SHP77 treated with DMSO at 0.1 percent for 48 hours (cell line): ENCODE results near the gene SLAMF1.

Experiments
- DNase-seq: peaks from one replicate; lab custom pipeline; 2025; lab: John Stamatoyannopoulos, UW

The SLAMF1 gene

GRCh38 chr1:160623227-160623633, 23.6 kb downstream of the SLAMF1 start:
- no peak for DNase-seq

GRCh38 chr1:160622501-160623226, 24.2 kb downstream of the SLAMF1 start:
- DNase-seq: no peak

- DNase-seq: no peak
Observed at GRCh38 chr1:160621633-160622413, 25.0 kb downstream of the SLAMF1 start.

- DNase-seq: no peak
Observed at GRCh38 chr1:160620942-160621632, 25.8 kb downstream of the SLAMF1 start.

- no peak for DNase-seq
Observed at GRCh38 chr1:160619742-160620277, 27.0 kb downstream of the SLAMF1 start.

- DNase-seq: no peak
Observed at GRCh38 chr1:160618763-160619274, 28.0 kb downstream of the SLAMF1 start.

GRCh38 chr1:160618327-160618726, 28.5 kb downstream of the SLAMF1 start:
- DNase-seq: no peak

GRCh38 chr1:160615660-160616059, 31.2 kb downstream of the SLAMF1 start:
- DNase-seq: no peak

- DNase-seq: no peak
Observed at GRCh38 chr1:160614410-160614809, 32.4 kb downstream of the SLAMF1 start.

GRCh38 chr1:160612613-160613218, 34.1 kb downstream of the SLAMF1 start:
- DNase-seq: no peak

- no peak for DNase-seq
Observed at GRCh38 chr1:160610569-160611242, 36.1 kb downstream of the SLAMF1 start.

- DNase-seq: no peak
Observed at GRCh38 chr1:160608941-160609340, 37.9 kb downstream of the SLAMF1 start.

GRCh38 chr1:160608514-160608913, 38.3 kb downstream of the SLAMF1 start:
- no peak for DNase-seq

GRCh38 chr1:160608057-160608456, 38.8 kb downstream of the SLAMF1 start:
- no peak for DNase-seq

GRCh38 chr1:160607672-160608032, 39.2 kb downstream of the SLAMF1 start:
- DNase-seq: no peak

- peak; percentile 36 for DNase-seq
Observed at GRCh38 chr1:160607011-160607671, 39.7 kb downstream of the SLAMF1 start.

GRCh38 chr1:160606611-160607010, 40.2 kb downstream of the SLAMF1 start:
- no peak for DNase-seq

GRCh38 chr1:160605792-160606479, 40.9 kb downstream of the SLAMF1 start:
- DNase-seq: no peak

GRCh38 chr1:160605205-160605604, 41.6 kb downstream of the SLAMF1 start:
- no peak for DNase-seq

GRCh38 chr1:160597705-160598104, 49.1 kb downstream of the SLAMF1 start:
- no peak for DNase-seq
